22Rv1 (cell line): Measurements from ENCODE around the gene GALNT12.

Experiments used
- ZFX ChIP-seq: fragments of 450-650 bp; IDR thresholded peaks from 2 replicates; pipeline ENCODE4 v1.6.1; 2017; ENCODE audit warnings: antibody characterized with exemption, borderline replicate concordance
- TF ChIP-seq, protein P1 (sequence below): fragments of 450-650 bp; IDR thresholded peaks from 2 replicates; pipeline ENCODE4 v1.5.1; 2017; ENCODE audit warnings: mild to moderate bottlenecking

DNA sequence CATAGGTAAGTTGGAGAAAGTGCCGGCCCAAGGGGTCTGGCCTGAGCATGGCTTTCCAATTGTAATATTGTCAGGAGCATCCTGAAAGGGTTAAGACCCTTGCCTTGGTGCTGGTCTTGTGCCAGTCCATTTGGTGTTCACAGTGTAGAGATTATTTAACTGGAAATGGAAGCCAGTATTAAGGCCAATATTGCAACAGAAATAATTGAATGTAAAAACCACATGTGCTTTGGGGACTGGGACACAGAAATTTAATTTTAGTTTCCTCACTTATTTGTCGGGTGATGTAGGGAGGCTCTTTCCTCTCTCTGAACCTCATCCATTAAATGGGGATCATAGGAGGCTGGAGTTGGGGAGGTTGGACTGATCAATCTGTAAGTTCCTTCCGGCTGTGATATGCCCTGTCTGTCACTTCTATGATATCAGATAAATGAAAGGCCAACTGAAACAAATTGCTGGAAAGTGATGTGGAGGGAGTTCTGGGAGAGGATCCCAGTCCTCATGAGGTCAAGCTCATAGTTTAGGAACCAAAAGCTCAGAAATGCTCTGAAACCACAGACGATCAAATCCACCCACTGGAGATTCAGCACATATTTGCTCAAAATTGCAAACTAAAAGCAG, 81.4 kb downstream of the GALNT12 start:
- TF ChIP-seq, protein P1, sequence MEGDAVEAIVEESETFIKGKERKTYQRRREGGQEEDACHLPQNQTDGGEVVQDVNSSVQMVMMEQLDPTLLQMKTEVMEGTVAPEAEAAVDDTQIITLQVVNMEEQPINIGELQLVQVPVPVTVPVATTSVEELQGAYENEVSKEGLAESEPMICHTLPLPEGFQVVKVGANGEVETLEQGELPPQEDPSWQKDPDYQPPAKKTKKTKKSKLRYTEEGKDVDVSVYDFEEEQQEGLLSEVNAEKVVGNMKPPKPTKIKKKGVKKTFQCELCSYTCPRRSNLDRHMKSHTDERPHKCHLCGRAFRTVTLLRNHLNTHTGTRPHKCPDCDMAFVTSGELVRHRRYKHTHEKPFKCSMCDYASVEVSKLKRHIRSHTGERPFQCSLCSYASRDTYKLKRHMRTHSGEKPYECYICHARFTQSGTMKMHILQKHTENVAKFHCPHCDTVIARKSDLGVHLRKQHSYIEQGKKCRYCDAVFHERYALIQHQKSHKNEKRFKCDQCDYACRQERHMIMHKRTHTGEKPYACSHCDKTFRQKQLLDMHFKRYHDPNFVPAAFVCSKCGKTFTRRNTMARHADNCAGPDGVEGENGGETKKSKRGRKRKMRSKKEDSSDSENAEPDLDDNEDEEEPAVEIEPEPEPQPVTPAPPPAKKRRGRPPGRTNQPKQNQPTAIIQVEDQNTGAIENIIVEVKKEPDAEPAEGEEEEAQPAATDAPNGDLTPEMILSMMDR, result no peak
- no peak for TF ChIP-seq ZFX
